ENCODE data around the gene TOMM5. TPM values are rescaled to one million over a fixed set of nuclear protein-coding genes. Genes with fewer than 3 reads are reported as not detected.

TOMM5 gene
- total and polyA plus RNA-seq, 2 experiments from 2014 or later = 130 to 288 TPM

GRCh38 chr9:37566716-37567115 is 25.7 kb downstream of the TOMM5 start:
- in situ Hi-C loops (cut with MboI) = no loop called here
- Histone ChIP-seq H3K4me3 (no peak overlapping the region), H2AFZ (no peak overlapping the region), H3K4me1 (ENCODE audit: insufficient read depth) (no peaks in the 10 kb centered on the region), H3K79me2 (ENCODE audit: insufficient read depth) (peaks cover 47% of the 10 kb centered on the region), H3K27me3 (replicated peaks; ENCODE audit: insufficient read depth) (no peaks in the 10 kb centered on the region), H3K4me2 (ENCODE audit: unreplicated experiment) (no peak overlapping the region), H3K9ac (no peak overlapping the region), H3F3A (ENCODE audit: insufficient read depth) (no peaks in the 10 kb centered on the region), H3K9me3 (ENCODE audit: low read depth) (no peaks in the 10 kb centered on the region), H4K20me1 (ENCODE audit: insufficient read depth) (no peaks in the 10 kb centered on the region), H3K9me2 (ENCODE audit: insufficient read depth) (no peaks in the 10 kb centered on the region), H3K27ac (no peak overlapping the region), H3K36me3 (ENCODE audit: low read depth) (no peaks in the 10 kb centered on the region)
- no peak for DNase-seq
- no peak for TF ChIP-seq EZH2 (IDR thresholded peaks at IDR 0.05; ENCODE audit: insufficient read depth, poor library complexity, severe bottlenecking)
- TF ChIP-seq EZH2phosphoT487 (IDR thresholded peaks at IDR 0.05; ENCODE audit: insufficient read depth, low read depth) = no peak
- 19 to 24% methylated on average over 3 of the region's 3 CpGs for WGBS, 2 experiments (ENCODE audit: low coverage in 1 of 2, low lambda C conversion rate in 2 of 2, missing lambda C conversion rate in 2 of 2)

- no peaks in the 10 kb centered on the region for H3K9me2 ChIP-seq (ENCODE audit: insufficient read depth)
Observed at GRCh38 chr9:37565661-37566618, 26.5 kb downstream of the TOMM5 start.

GRCh38 chr9:37564916-37565315 is 27.5 kb downstream of the TOMM5 start:
- no peak overlapping the region for H3K4me3 ChIP-seq
- no peaks in the 10 kb centered on the region for H3K9me2 ChIP-seq (ENCODE audit: insufficient read depth)
- H3K4me1 ChIP-seq (ENCODE audit: insufficient read depth) = no peaks in the 10 kb centered on the region
- H3K9ac ChIP-seq = no peak overlapping the region
- in situ Hi-C loops (cut with MboI) = no loop called here
- no peak overlapping the region for H3K4me2 ChIP-seq (ENCODE audit: unreplicated experiment)
- H4K20me1 ChIP-seq (ENCODE audit: insufficient read depth) = no peaks in the 10 kb centered on the region
- no peaks in the 10 kb centered on the region for H3F3A ChIP-seq (ENCODE audit: insufficient read depth)
- H3K27me3 ChIP-seq (replicated peaks; ENCODE audit: insufficient read depth) = no peaks in the 10 kb centered on the region
- no peak for DNase-seq
- no peak overlapping the region for H3K27ac ChIP-seq
- no peak overlapping the region for H2AFZ ChIP-seq
- TF ChIP-seq EZH2phosphoT487 (IDR thresholded peaks at IDR 0.05; ENCODE audit: insufficient read depth, low read depth) = no peak
- no peak for TF ChIP-seq EZH2 (IDR thresholded peaks at IDR 0.05; ENCODE audit: insufficient read depth, poor library complexity, severe bottlenecking)
- H3K79me2 ChIP-seq (ENCODE audit: insufficient read depth) = peaks cover 35% of the 10 kb centered on the region
- no peaks in the 10 kb centered on the region for H3K9me3 ChIP-seq (ENCODE audit: low read depth)
- H3K36me3 ChIP-seq (ENCODE audit: low read depth) = no peaks in the 10 kb centered on the region
- WGBS, 2 experiments (ENCODE audit: low coverage in 1 of 2, low lambda C conversion rate in 2 of 2, missing lambda C conversion rate in 2 of 2) = 95 to 96% methylated on average over 4 of the region's 4 CpGs

More at GRCh38 chr9:37565661-37566618, 26.5 kb downstream of the TOMM5 start:
- Histone ChIP-seq H3K4me2 (ENCODE audit: unreplicated experiment) (no peak overlapping the region), H3K36me3 (ENCODE audit: low read depth) (no peaks in the 10 kb centered on the region), H3K4me1 (ENCODE audit: insufficient read depth) (no peaks in the 10 kb centered on the region), H3K9ac (no peak overlapping the region), H3K27me3 (replicated peaks; ENCODE audit: insufficient read depth) (no peaks in the 10 kb centered on the region), H3K9me3 (ENCODE audit: low read depth) (no peaks in the 10 kb centered on the region), H4K20me1 (ENCODE audit: insufficient read depth) (no peaks in the 10 kb centered on the region), H3K27ac (no peak overlapping the region), H2AFZ (no peak overlapping the region), H3K79me2 (ENCODE audit: insufficient read depth) (peaks cover 42% of the 10 kb centered on the region), H3F3A (ENCODE audit: insufficient read depth) (no peaks in the 10 kb centered on the region), H3K4me3 (no peak overlapping the region)
- TF ChIP-seq EZH2phosphoT487 (IDR thresholded peaks at IDR 0.05; ENCODE audit: insufficient read depth, low read depth) = no peak
- no peak for TF ChIP-seq EZH2 (IDR thresholded peaks at IDR 0.05; ENCODE audit: insufficient read depth, poor library complexity, severe bottlenecking)
- in situ Hi-C loops (cut with MboI) = no loop called here
- 92% methylated on average over 7 of the region's 7 CpGs for WGBS, 2 experiments (ENCODE audit: low coverage in 1 of 2, low lambda C conversion rate in 2 of 2, missing lambda C conversion rate in 2 of 2)
- DNase-seq = no peak

GRCh38 chr9:37563806-37564513 is 28.4 kb downstream of the TOMM5 start:
- Histone ChIP-seq H3K9ac (no peak overlapping the region), H3K4me3 (no peak overlapping the region), H4K20me1 (ENCODE audit: insufficient read depth) (no peaks in the 10 kb centered on the region), H3K9me3 (ENCODE audit: low read depth) (no peaks in the 10 kb centered on the region), H3K9me2 (ENCODE audit: insufficient read depth) (no peaks in the 10 kb centered on the region), H2AFZ (no peak overlapping the region), H3K4me2 (ENCODE audit: unreplicated experiment) (no peak overlapping the region), H3K79me2 (ENCODE audit: insufficient read depth) (peaks cover 29% of the 10 kb centered on the region), H3K4me1 (ENCODE audit: insufficient read depth) (no peaks in the 10 kb centered on the region), H3K27ac (no peak overlapping the region), H3K27me3 (replicated peaks; ENCODE audit: insufficient read depth) (no peaks in the 10 kb centered on the region), H3K36me3 (ENCODE audit: low read depth) (no peaks in the 10 kb centered on the region), H3F3A (ENCODE audit: insufficient read depth) (no peaks in the 10 kb centered on the region)
- 69 to 75% methylated on average over 3 of the region's 3 CpGs for WGBS, 2 experiments (ENCODE audit: low coverage in 1 of 2, low lambda C conversion rate in 2 of 2, missing lambda C conversion rate in 2 of 2)
- DNase-seq = no peak
- TF ChIP-seq EZH2 (IDR thresholded peaks at IDR 0.05; ENCODE audit: insufficient read depth, poor library complexity, severe bottlenecking) (no peak), EZH2phosphoT487 (IDR thresholded peaks at IDR 0.05; ENCODE audit: insufficient read depth, low read depth) (no peak)
- in situ Hi-C loops (cut with MboI) = no loop called here
